IMR-90 (cell line): ENCODE measurements around the gene CCDC92. TPM values are rescaled to one million over a fixed set of nuclear protein-coding genes. Genes with fewer than 3 reads are reported as not detected.

ENCODE experiments used
- ATAC-seq: fragments of 200-7000 bp; cut with Tn5 transposase; 2 replicates; pipeline ENCODE4 v1.9.1; 2020; ENCODE audit warnings: low read depth, mild to moderate bottlenecking, moderate library complexity
- BruUV-seq: library from RNA; stranded (reverse); fragments of 400-500 nt; replicated peaks from 2 replicates; lab custom pipeline; 2021; lab: Mats Ljungman, UMichigan
- CTCF ChIA-PET: fragments of 300-600 bp; formaldehyde crosslinking; extraction: SDS; loops from one replicate; lab custom pipeline; 2021; ENCODE audit warnings: antibody characterized with exemption; lab: Yijun Ruan, JAX
- POLR2A ChIA-PET: fragments of 300-600 bp; sonication (Branson Sonifier 250); formaldehyde crosslinking; loops from one replicate; lab custom pipeline; 2022; ENCODE audit warnings: antibody characterized with exemption; ENCODE audit not compliant: unreplicated experiment; lab: Charles Lee
- DNase-seq: peaks from one replicate; pipeline ENCODE4 v3.0.0; 2013
- H2AFZ ChIP-seq: replicated peaks from 2 replicates; pipeline ENCODE3; 2013; ENCODE audit warnings: low read length, mild to moderate bottlenecking; ENCODE audit not compliant: poor library complexity
- H2AK5ac ChIP-seq: 2 replicates; pipeline ENCODE4 v1.6.1; 2013; ENCODE audit warnings: low read depth, low read length, inconsistent platforms
- H2AK9ac ChIP-seq: replicated peaks from 2 replicates; pipeline ENCODE3; 2013; ENCODE audit warnings: mild to moderate bottlenecking, low read depth, low read length, moderate library complexity; ENCODE audit not compliant: poor library complexity
- H2BK120ac ChIP-seq: 2 replicates; pipeline ENCODE4 v1.6.1; 2013; ENCODE audit warnings: low read depth, low read length, inconsistent platforms
- H2BK15ac ChIP-seq: 3 replicates; pipeline ENCODE4 v1.6.1; 2013; ENCODE audit warnings: low read depth, low read length, inconsistent platforms
- H2BK20ac ChIP-seq: 2 replicates; pipeline ENCODE4 v1.6.1; 2013; ENCODE audit warnings: low read depth, mild to moderate bottlenecking, inconsistent platforms, low read length, moderate library complexity
- H2BK5ac ChIP-seq: 2 replicates; pipeline ENCODE4 v1.6.1; 2013; ENCODE audit warnings: mild to moderate bottlenecking, low read depth, low read length, inconsistent platforms; ENCODE audit not compliant: poor library complexity, severe bottlenecking
- H3K14ac ChIP-seq: replicated peaks from 2 replicates; pipeline ENCODE4 v1.6.1; 2013; ENCODE audit warnings: low read depth, low read length, inconsistent platforms
- H3K18ac ChIP-seq: 2 replicates; pipeline ENCODE4 v1.6.1; 2013; ENCODE audit warnings: low read depth, low read length, control low read depth
- H3K23ac ChIP-seq: 2 replicates; pipeline ENCODE4 v1.6.1; 2013; ENCODE audit warnings: low read depth, low read length, inconsistent platforms
- H3K27ac ChIP-seq: 2 replicates; pipeline ENCODE4 v1.5.1; 2013; ENCODE audit warnings: mild to moderate bottlenecking, control low read depth, low read length; ENCODE audit not compliant: insufficient read depth
- H3K27me3 ChIP-seq: 2 replicates; pipeline ENCODE4 v1.6.1; 2013; ENCODE audit warnings: low read length; ENCODE audit not compliant: control insufficient read depth, insufficient read depth
- H3K36me3 ChIP-seq: 2 replicates; pipeline ENCODE4 v1.6.1; 2013; ENCODE audit warnings: low read length, mixed read lengths; ENCODE audit not compliant: control insufficient read depth, insufficient read depth
- H3K4ac ChIP-seq: 2 replicates; pipeline ENCODE4 v1.6.1; 2013; ENCODE audit warnings: low read depth, low read length, inconsistent platforms
- H3K4me1 ChIP-seq: 2 replicates; pipeline ENCODE4 v1.6.1; 2013; ENCODE audit warnings: low read length, mixed read lengths; ENCODE audit not compliant: control insufficient read depth, insufficient read depth
- H3K4me2 ChIP-seq: 2 replicates; pipeline ENCODE4 v1.6.1; 2013; ENCODE audit warnings: low read depth, mild to moderate bottlenecking, control low read depth, low read length, moderate library complexity
- H3K4me3 ChIP-seq: 2 replicates; pipeline ENCODE4 v1.5.1; 2013; ENCODE audit warnings: low read depth, mild to moderate bottlenecking, control low read depth, low read length, moderate library complexity; ENCODE audit not compliant: insufficient read depth
- H3K56ac ChIP-seq: 2 replicates; pipeline ENCODE4 v1.6.1; 2013; ENCODE audit warnings: low read length, inconsistent platforms; ENCODE audit not compliant: insufficient read depth; ENCODE audit errors: extremely low read depth
- H3K79me1 ChIP-seq, 2 experiments: 2 replicates each; pipeline ENCODE4 v1.6.1; 2013; ENCODE audit warnings: low read length in 2 of 2, inconsistent platforms in 1 of 2, low read depth in 1 of 2
- H3K9ac ChIP-seq: 2 replicates; pipeline ENCODE4 v1.6.1; 2013; ENCODE audit warnings: low read depth, low read length, control low read depth
- H3K9me1 ChIP-seq: 2 replicates; pipeline ENCODE4 v1.6.1; 2013; ENCODE audit warnings: low read length, inconsistent platforms; ENCODE audit not compliant: insufficient read depth
- H3K9me3 ChIP-seq: 2 replicates; pipeline ENCODE4 v1.6.1; 2013; ENCODE audit warnings: low read length; ENCODE audit not compliant: control insufficient read depth, insufficient read depth
- H4K20me1 ChIP-seq: 2 replicates; pipeline ENCODE4 v1.6.1; 2013; ENCODE audit warnings: low read length, inconsistent platforms; ENCODE audit not compliant: insufficient read depth
- H4K5ac ChIP-seq: 2 replicates; pipeline ENCODE4 v1.6.1; 2013; ENCODE audit warnings: mild to moderate bottlenecking, low read depth, low read length, control low read depth
- H4K8ac ChIP-seq, 2 experiments: 2 replicates each; pipeline ENCODE4 v1.6.1; 2013; ENCODE audit warnings: low read depth in 2 of 2, low read length in 2 of 2, control low read depth in 1 of 2, inconsistent platforms in 1 of 2
- H4K91ac ChIP-seq: 2 replicates; pipeline ENCODE4 v1.6.1; 2013; ENCODE audit warnings: low read depth, low read length, inconsistent platforms; ENCODE audit not compliant: insufficient read depth
- ELK1 ChIP-seq: fragments of 150-350 bp; IDR thresholded peaks from 2 replicates; pipeline ENCODE4 v1.6.1; 2016; ENCODE audit warnings: low read depth, mild to moderate bottlenecking, low read length, moderate library complexity, borderline replicate concordance
- NFE2L2 ChIP-seq: fragments of 150-350 bp; IDR thresholded peaks from 2 replicates; pipeline ENCODE4 v1.6.1; 2016; ENCODE audit warnings: low read depth, mild to moderate bottlenecking, low read length
- POLR2A ChIP-seq: IDR thresholded peaks from 2 replicates; pipeline ENCODE4 v1.6.1; 2012; ENCODE audit warnings: mild to moderate bottlenecking, low read depth, low read length
- WGBS, 2 experiments: methylation state at CpG; one replicate each; pipeline versions ENCODE4 v1.1.5 to v1.1.7; 2013; ENCODE audit warnings: missing lambda C conversion rate in 2 of 2; ENCODE audit not compliant: insufficient read length in 1 of 2; ENCODE audit errors: extremely low coverage in 2 of 2; 5-methylcytosine and 5-hydroxymethylcytosine counted together
- dilution Hi-C: fragments of 300-500 bp; cut with HindIII; formaldehyde crosslinking; loops from one replicate; pipeline ENCODE4 v1.14.3; 2018; ENCODE audit warnings: low sequenced_read_pairs; ENCODE audit not compliant: unreplicated experiment
- in situ Hi-C: fragments of 300-500 bp; cut with MboI; formaldehyde crosslinking; loops from 3 replicates; pipeline ENCODE4 v1.14.3; 2019; ENCODE audit warnings: low sequenced_read_pairs, inconsistent platforms, mixed read lengths
- intact Hi-C: fragments of 100-400 bp; cut with micrococcal nuclease; formaldehyde crosslinking; loops from 2 replicates; pipeline ENCODE4 v1.10.0; 2022
- polyA plus RNA-seq, 3 experiments: library from polyadenylated mRNA; depleted of rRNA; stranded (reverse); fragments of >200 nt; gene quantifications; 2 replicates each; pipeline ENCODE4 v1.2.3, GENCODE V29; 2012; ENCODE audit warnings: low replicate concordance in 1 of 3
- total RNA-seq: library from RNA; depleted of rRNA; stranded (reverse); fragments of >200 nt; gene quantifications from 2 replicates; pipeline ENCODE4 v1.2.3, GENCODE V29; 2012
- TF ChIP-seq, protein P1 (sequence below): conservative IDR thresholded peaks from 2 replicates; pipeline ENCODE4 v1.5.1; 2012; ENCODE audit warnings: mild to moderate bottlenecking, low read depth, low read length, improper control_type of control experiment

Gene CCDC92
- total and polyA plus RNA-seq, 2 of the 4 experiments (the other 2 are of a cell fraction), result 5.7 to 55.5 TPM

GRCh38 chr12:123936471-123936870 lies 36.2 kb downstream of the CCDC92 start:
- CTCF ChIA-PET, result no interaction called here
- Histone ChIP-seq H3K4ac (no peak overlapping the region), H4K91ac (no peak overlapping the region), H2BK20ac (no peak overlapping the region), H3K4me1 (peaks cover 6% of the 10 kb centered on the region), H2BK5ac (no peak overlapping the region), H3K27me3 (no peaks in the 10 kb centered on the region), H2AFZ (no peak overlapping the region), H3K36me3 (peaks cover 36% of the 10 kb centered on the region), H4K5ac (no peak overlapping the region), H3K9ac (no peak overlapping the region), H2AK9ac (no peak overlapping the region), H3K18ac (no peak overlapping the region), H3K79me1 (peaks cover 0 to 12% of the 10 kb centered on the region in 2 experiments; a peak in 1 of 4 replicates), H3K9me1 (peaks cover 6% of the 10 kb centered on the region; the same call in 1 of the 2 replicates), H3K23ac (no peak overlapping the region), H3K4me3 (no peak overlapping the region), H3K27ac (no peak overlapping the region), H2AK5ac (no peak overlapping the region), H3K56ac (no peak overlapping the region), H4K8ac (no peak overlapping the region), H3K9me3 (peaks cover under 1% of the 10 kb centered on the region; the same call in 1 of the 2 replicates), H3K4me2 (no peak overlapping the region), H2BK15ac (no peak overlapping the region), H2BK120ac (no peak overlapping the region), H3K14ac (no peak overlapping the region), H4K20me1 (no peaks in the 10 kb centered on the region)
- BruUV-seq, result no TSS peak
- in situ Hi-C loops, result no loop called here
- ATAC-seq (no peak), DNase-seq (no peak)
- POLR2A ChIA-PET, result no interaction called here
- 91% methylated on average over 15 of the region's 18 CpGs; no CpG with 5 or more reads in 1 of the 2 experiments for WGBS, 2 experiments
- TF ChIP-seq, protein P1, sequence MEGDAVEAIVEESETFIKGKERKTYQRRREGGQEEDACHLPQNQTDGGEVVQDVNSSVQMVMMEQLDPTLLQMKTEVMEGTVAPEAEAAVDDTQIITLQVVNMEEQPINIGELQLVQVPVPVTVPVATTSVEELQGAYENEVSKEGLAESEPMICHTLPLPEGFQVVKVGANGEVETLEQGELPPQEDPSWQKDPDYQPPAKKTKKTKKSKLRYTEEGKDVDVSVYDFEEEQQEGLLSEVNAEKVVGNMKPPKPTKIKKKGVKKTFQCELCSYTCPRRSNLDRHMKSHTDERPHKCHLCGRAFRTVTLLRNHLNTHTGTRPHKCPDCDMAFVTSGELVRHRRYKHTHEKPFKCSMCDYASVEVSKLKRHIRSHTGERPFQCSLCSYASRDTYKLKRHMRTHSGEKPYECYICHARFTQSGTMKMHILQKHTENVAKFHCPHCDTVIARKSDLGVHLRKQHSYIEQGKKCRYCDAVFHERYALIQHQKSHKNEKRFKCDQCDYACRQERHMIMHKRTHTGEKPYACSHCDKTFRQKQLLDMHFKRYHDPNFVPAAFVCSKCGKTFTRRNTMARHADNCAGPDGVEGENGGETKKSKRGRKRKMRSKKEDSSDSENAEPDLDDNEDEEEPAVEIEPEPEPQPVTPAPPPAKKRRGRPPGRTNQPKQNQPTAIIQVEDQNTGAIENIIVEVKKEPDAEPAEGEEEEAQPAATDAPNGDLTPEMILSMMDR, result no peak
- TF ChIP-seq ELK1 (no peak), POLR2A (no peak), NFE2L2 (no peak)
- intact Hi-C loops, result no loop called here
- dilution Hi-C loops, result no loop called here
